PFSK-1 (cell line): ENCODE measurements around the gene SLC6A12.

Experiments used
- FOXP2 ChIP-seq: optimal IDR thresholded peaks from 2 replicates; pipeline ENCODE3; 2011; ENCODE audit warnings: borderline replicate concordance, control low read depth, inconsistent platforms; ENCODE audit not compliant: insufficient read depth; ENCODE audit errors: extremely low read length, extremely low read depth
- POLR2AphosphoS5 ChIP-seq: IDR thresholded peaks from 2 replicates; pipeline ENCODE4 v1.6.1; 2012; ENCODE audit warnings: low read depth, mild to moderate bottlenecking, control low read depth, low read length, moderate library complexity
- SIN3A ChIP-seq: IDR thresholded peaks from 2 replicates; pipeline ENCODE4 v1.6.1; 2012; ENCODE audit warnings: mild to moderate bottlenecking, low read length, moderate library complexity, borderline replicate concordance; ENCODE audit not compliant: insufficient read depth
- TAF1 ChIP-seq: IDR thresholded peaks from 2 replicates; pipeline ENCODE4 v1.6.1; 2012; ENCODE audit warnings: low read length, control low read depth, borderline replicate concordance; ENCODE audit not compliant: insufficient read depth
- TF ChIP-seq, protein P1 (sequence below), 2 experiments: IDR thresholded peaks; 2 replicates each; pipeline versions ENCODE4 v1.6.1 to v1.8.0; 2011 to 2012; ENCODE audit warnings: low read depth in 2 of 2, low read length in 2 of 2, control low read depth in 1 of 2, inconsistent platforms in 1 of 2, mild to moderate bottlenecking in 1 of 2, moderate library complexity in 1 of 2; ENCODE audit not compliant: insufficient read depth in 1 of 2

DNA sequence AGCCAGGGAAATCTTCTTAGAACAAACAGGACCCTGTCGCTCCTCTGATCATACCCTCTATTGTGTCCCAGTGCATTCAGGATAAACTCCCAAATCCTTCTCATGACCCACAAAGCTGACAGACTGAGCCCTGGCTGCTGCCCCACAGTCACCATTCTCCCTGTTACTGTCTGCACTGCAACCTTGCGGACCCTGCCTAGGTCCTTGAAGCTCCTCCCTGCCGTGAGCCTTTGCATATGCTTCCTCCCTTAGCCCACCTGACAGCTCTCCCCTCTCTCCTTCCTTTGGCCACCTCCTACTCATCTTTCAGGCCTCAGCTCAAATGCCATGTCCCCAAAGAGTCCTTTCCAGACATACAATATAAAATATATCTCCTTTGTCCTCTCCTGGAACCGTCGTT is 62.4 kb downstream of the SLC6A12 start:
- TF ChIP-seq TAF1 (no peak), POLR2AphosphoS5 (no peak), SIN3A (no peak), FOXP2 (no peak)
- TF ChIP-seq, protein P1, sequence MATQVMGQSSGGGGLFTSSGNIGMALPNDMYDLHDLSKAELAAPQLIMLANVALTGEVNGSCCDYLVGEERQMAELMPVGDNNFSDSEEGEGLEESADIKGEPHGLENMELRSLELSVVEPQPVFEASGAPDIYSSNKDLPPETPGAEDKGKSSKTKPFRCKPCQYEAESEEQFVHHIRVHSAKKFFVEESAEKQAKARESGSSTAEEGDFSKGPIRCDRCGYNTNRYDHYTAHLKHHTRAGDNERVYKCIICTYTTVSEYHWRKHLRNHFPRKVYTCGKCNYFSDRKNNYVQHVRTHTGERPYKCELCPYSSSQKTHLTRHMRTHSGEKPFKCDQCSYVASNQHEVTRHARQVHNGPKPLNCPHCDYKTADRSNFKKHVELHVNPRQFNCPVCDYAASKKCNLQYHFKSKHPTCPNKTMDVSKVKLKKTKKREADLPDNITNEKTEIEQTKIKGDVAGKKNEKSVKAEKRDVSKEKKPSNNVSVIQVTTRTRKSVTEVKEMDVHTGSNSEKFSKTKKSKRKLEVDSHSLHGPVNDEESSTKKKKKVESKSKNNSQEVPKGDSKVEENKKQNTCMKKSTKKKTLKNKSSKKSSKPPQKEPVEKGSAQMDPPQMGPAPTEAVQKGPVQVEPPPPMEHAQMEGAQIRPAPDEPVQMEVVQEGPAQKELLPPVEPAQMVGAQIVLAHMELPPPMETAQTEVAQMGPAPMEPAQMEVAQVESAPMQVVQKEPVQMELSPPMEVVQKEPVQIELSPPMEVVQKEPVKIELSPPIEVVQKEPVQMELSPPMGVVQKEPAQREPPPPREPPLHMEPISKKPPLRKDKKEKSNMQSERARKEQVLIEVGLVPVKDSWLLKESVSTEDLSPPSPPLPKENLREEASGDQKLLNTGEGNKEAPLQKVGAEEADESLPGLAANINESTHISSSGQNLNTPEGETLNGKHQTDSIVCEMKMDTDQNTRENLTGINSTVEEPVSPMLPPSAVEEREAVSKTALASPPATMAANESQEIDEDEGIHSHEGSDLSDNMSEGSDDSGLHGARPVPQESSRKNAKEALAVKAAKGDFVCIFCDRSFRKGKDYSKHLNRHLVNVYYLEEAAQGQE (IDR thresholded peaks at IDR 0.05; ENCODE audit: insufficient read depth in 1 of 2, low read depth in 2 of 2, low read length in 2 of 2) = no peak
